Stimulated activated CD8-positive, alpha-beta memory T cell treated with anti-CD3 and anti-CD28 coated beads, Interleukin-2, amount 100 ng/mL, for 48 hours (primary cell): ENCODE measurements around the gene WDR37.

Experiments used
- DNase-seq, 2 donors: peaks; one replicate each; pipeline ENCODE4 v3.0.0-alpha.2; 2020; ENCODE audit warnings: low read depth in 2 of 2

WDR37 gene

GRCh38 chr10:1074052-1074747 is 18.0 kb downstream of the WDR37 start:
- DNase-seq, result no peak

DNA sequence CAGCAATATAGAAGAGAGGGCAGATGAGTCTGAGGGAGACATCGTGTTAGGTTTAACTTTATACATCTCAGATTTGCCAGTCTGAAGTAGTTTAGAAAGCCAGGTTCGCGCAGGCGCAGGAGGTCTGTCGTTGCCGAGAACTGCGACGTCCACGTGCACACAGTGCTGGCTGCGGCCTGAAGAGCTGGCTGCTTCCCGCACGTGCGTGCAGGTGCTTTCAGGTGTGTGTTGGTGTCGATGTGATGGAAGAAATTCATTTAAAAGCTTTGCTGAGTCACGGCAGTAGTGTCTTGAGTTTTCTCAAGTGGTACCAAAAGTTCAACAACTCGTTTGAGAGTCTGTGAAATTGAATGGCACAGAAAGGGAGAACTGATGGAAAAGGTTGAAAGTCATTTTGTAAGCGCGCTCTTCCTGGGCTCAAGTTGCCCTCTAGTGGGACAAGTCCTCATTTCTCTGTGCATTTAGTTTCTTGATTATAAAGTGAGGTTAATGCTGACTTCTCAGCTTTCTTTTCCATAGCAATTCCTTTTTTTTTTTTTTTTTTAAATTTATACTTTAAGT is 18.6 kb downstream of the WDR37 start:
- DNase-seq, result no peak

DNA sequence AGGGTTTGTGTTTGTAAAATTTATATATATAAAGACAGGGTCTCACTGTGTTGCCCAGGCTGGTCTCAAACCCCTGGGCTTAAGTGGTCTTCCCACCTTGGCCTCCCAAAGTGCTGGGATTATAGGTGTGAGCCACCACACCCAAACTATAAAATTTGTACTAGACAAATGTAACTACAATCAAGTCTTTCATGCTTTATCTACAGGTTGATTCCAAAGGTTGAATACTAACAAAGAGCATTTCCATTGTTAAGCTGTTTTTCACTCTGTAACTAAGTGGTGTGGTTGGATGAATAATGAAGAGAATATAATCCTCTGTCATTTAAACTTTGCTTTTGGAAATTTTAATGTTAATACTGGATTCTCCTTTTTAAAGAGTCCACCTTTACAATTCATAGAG is 22.5 kb downstream of the WDR37 start:
- no peak for DNase-seq

DNA sequence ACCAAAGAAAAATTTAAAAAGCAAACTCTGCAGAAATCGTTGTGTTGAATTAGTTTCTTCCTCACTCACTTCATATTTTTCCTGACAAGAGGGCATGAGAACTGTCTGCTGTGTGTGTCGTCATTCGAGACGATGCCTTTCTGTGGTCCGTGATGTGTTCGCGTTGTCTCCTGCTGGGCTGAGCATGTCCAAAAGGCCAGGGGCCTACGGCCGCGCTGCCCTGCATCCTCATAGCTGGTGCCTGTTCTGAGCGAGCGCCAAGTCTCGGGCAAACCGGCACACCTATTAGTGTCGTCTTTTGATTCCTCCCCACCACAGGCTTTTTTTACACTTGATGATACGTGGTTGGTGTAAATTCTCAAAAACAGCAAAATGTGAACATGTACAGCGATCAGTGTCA is 27.4 kb downstream of the WDR37 start:
- no peak for DNase-seq

DNA sequence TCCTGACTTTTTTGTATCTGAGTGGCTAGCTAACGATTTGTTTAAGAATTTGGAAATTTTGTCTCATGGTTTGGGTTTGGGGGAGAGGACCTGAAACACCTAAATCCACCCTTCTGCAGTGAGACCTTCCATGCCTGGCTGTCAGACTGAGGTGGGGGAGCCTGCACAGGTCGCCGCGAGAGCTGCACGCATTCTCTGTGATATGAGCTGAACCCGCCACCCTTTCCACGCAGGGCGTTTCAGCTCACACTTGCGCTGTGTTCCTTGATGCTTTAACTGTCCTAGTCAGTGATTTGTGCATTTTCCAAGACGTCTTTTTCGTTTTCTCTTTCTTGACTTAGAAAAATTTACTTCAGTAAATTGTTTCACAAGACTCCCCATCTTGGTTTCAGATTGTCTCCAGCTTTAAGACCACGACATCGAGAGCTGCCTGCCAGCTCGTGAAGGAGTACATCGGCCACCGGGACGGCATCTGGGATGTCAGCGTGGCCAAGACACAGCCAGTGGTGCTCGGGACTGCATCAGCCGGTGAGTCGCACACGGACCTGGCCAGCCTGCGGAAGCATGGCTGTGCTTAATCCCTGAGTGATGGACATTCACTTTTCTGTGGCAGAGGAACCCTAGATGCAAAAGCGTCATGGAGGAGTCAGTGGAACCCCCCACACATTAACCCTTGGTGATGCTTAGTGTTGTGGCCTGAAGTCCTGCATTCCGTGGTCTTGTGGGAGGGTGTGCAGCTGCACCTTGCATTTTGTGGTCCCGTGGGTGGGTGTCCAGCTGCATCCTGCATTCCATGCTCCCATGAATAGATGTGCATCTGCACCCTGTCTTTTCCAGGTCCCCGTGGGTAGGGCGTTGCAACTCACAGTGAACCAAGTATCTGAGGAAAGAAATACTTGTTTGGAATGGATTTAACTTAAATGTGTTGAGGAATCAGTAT is 28.1 kb downstream of the WDR37 start:
- DNase-seq, result no peak

DNA sequence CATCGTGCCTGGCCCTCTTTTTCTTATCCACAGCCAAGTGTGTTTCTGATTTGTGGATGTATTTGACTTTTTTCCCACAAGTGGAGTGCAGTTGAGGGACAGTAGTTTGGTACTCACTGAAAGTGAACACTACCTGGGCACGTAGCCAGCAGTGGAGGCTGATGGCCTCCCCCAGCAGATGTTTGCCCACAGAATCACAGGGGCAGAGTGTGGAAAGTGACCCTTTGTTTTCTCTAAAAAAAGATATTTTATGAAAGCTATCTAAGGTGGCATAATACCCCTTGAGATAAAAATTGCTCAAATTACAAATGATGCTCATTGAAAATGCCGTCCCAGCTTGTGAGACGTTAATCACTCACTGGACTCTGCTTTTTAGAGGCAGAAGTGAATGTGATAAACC is 29.1 kb downstream of the WDR37 start:
- no peak for DNase-seq

DNA sequence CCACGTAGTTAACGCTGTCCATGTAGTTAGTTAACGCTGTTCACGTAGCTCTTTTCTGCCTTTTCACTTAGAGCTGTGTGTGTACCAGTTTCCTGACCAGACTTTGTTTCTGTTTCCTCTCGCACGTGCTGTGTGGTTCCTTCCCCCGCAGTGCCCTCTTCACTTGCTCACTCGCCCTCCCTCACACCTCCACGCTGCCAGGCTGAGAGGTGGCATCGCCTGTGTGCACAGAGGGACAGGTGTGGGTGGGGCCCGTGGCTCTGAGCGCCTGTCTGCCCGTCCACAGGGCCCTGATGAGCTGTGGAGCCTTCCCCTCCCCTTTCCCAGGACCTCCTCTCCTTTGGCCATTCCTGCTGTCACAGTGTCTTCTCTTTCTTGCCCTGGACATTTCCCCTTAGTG is 30.6 kb downstream of the WDR37 start:
- DNase-seq, result no peak

DNA sequence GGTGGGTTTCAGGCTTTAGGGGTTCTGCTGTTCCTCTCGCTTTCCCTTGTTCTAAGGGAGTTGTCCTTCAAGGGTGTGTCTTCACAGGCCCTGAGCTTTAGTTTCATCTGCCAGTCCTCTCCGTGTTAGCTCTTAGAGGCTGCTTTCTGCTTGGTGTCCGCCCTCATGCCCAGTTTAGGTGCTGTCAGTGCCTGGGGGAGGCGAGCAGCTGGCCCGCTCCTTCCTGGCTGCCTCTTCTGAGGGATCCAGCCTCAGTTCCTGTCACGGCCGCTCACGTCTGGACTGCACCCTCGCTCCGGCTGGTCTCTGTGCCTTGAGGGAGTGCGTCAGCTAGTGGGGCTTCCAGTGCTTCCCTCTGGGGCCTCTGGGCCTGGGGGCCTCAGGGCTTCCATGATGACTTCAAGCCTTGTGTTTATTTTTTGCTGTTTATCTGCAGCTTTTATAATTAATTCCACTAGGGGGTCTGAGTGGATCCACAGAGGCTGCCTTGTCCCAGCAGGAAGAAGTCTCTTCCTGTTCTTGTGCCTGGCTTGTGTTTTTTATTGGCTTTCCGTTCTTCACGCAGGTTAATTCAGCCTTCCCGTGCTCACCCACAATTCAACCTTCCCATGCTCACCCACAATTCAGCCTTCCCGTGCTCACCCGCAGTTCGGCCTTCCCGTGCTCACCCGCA is 33.0 kb downstream of the WDR37 start:
- no peak for DNase-seq

DNA sequence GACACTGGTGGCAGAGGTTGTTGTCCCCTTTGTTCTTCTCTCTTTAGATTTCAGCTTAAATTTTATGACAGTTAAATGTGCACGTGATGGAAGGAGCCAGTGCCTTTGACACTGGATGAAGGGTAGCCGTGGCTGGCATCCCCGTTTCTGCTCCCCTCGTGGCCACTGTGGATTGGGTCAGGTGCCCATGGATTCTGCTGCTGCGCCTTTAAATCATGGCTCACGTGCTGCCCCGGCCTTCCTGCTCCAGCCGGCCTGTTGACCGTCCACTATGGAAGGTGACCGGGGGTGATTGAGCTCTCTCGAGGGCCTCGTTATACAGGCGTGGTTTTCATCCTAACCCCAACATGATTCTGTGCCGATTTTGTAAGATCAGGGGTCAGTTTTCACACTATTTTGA is 34.5 kb downstream of the WDR37 start:
- DNase-seq, result no peak

DNA sequence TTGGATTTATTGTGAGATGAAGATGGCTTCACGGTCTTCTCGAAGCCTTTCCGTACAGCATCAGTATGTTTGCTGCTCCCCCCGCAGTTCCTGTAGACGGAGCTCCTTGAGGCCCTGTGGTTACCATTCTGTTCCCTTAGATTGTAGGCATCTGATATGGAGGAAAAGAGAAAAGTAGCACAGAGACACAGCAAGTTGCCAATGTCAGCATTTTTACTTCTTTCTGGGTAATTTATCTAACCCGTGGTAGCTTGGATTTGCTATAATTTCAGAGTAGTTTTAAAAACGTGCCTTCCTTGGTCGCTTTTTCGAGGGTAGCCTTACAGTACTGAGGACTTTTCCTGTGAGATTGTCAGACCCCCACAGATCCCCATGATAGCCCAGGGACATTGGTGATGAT is 37.5 kb downstream of the WDR37 start:
- DNase-seq, result no peak

DNA sequence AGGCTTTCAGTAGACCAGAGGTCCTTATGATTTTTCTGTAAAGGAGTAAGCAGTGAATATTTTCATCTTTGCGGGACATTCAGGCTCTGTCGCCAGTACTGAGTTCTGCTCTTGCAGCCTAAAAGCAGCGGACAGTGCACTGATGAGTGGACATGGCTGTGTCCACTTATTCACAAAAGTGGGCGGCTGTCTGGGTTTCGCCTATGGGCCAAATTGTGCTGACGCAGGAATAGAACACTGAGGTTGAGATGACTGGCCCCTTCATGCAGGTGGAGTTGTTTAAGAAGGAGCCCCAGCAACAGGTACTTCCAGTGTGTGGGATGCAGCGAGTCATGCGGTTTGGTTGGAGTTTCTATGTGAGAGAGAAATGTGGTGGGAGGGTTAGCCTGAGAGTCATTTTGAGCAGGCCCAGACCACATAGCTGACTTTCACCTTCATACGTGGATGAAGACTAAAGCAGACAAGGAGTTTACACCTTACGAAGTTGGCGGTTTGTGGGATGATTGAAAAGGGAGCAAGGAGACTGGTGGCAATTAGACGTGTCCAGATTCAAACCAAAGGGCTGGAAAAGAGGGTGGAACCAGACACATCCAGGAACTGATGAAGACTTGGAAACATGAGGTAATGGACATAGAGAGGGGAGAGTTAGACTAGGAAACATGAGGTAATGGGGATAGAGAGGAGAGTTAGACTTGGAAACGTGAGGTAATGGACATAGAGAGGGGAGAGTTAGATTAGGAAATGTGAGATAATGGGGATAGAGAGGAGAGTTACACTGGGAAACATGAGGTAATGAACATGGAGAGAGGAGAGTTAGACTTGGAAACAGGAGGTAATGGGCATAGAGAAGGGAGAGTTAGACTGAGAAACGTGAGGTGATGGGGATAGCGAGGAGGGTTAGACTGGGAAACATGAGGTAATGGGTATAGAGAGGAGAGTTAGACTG is 38.2 kb downstream of the WDR37 start:
- DNase-seq, result peak; percentile 37 to 70

- DNase-seq, result no peak
Observed at GRCh38 chr10:1095498-1095897, 39.3 kb downstream of the WDR37 start.

DNA sequence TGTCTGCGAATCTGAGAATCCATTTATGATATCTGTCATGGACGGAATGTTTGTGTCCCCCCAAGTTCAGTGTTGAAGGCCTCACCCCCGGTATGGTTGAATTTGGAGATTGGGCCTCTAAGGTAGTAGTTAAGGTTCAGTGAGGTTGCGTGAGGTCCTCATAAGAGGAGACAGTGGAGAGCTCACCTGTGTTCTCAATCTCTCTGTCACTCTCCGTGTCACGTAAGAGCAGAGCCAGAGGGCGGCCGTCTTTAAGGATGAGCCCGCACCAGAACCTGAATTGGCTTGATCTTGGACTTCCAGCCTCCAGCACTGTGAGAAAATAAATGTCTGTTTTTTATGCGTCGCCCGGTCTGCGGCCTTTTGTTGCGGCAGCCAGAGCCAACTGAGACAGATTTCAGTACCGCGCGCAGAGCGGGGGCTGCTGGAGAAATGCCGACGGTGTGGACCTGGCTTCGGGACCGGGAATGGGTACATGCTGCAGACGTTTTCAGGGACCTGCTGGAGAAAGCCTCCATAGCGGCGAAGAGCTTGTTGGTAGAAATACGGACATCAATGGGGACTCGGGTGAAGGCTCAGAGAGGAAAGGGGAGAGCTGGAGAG is 40.2 kb downstream of the WDR37 start:
- no peak for DNase-seq

DNA sequence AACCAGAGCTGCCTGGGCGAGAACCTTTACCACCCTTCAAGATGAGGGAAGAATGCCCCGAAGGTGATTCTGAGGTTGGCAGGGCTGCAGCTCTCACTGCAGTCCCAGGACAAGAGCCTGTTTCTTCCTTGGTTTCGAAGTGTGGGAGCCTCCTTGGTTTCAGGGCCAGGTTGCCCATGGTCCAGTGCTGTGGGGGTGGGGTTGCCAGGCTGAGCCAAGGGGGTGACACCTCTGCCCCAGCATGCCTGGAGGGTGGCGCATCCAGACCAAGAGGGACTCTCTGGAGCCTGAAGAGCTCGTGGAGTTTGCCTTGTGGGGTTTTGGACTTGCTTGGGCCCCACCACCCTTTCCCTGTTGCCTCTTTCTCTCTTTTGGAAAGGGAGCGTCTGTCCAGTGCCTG is 41.3 kb downstream of the WDR37 start:
- no peak for DNase-seq

DNA sequence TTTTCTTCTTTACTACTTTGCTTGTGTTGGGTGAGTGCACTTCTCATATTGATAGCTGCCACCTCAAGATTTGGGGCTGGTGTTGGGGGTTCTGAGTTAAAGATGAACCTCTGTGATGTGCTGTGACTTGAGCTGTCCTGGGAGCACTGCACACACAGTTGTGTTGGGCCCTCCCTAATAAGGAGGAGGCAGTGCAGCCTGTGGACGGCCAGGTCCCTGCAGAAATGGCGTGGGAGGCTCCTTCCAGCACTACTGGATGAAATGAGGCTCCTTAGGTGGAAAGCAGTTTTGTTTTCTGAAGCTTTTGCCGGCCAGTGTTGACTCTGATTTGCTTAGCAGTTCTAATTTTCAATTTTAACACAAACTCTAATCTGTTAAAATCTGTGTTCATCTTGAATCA is 44.0 kb downstream of the WDR37 start:
- no peak for DNase-seq

GRCh38 chr10:1100691-1101368 is 44.6 kb downstream of the WDR37 start:
- no peak for DNase-seq

GRCh38 chr10:1101946-1102345 is 45.8 kb downstream of the WDR37 start:
- no peak for DNase-seq

- DNase-seq, result peak; percentile 19 to 33
Observed at GRCh38 chr10:1102416-1102815, 46.2 kb downstream of the WDR37 start.

GRCh38 chr10:1102831-1103230 is 46.6 kb downstream of the WDR37 start:
- DNase-seq, result no peak

GRCh38 chr10:1103551-1103950 is 47.4 kb downstream of the WDR37 start:
- DNase-seq, result no peak
